Subcutaneous abdominal adipose tissue (tissue), 5 donors: Measurements from ENCODE around the gene MACROD2.

Source experiments
- H3K27ac ChIP-seq: one replicate; pipeline ENCODE4 v1.7.0; 2013; ENCODE audit warnings: low read depth, mild to moderate bottlenecking, inconsistent platforms, low read length, moderate library complexity
- H3K27me3 ChIP-seq, 5 donors: one replicate each; pipeline ENCODE4 v1.7.0; 2013; ENCODE audit warnings: low read length in 5 of 5, inconsistent platforms in 1 of 5; ENCODE audit not compliant: control insufficient read depth in 5 of 5, insufficient read depth in 4 of 5
- H3K36me3 ChIP-seq, 5 donors: one replicate each; pipeline ENCODE4 v1.7.0; 2013; ENCODE audit warnings: low read length in 5 of 5; ENCODE audit not compliant: control insufficient read depth in 5 of 5, insufficient read depth in 5 of 5
- H3K4me1 ChIP-seq, 5 donors: one replicate each; pipeline ENCODE4 v1.7.0; 2013; ENCODE audit warnings: low read length in 5 of 5, mild to moderate bottlenecking in 3 of 5, moderate library complexity in 1 of 5; ENCODE audit not compliant: control insufficient read depth in 5 of 5, insufficient read depth in 5 of 5
- H3K4me3 ChIP-seq, 5 donors: one replicate each; pipeline ENCODE4 v1.7.0; 2013; ENCODE audit warnings: low read length in 5 of 5, low read depth in 1 of 5
- H3K9ac ChIP-seq, 5 donors: one replicate each; pipeline ENCODE4 v1.7.0; 2013; ENCODE audit warnings: low read length in 5 of 5, mild to moderate bottlenecking in 4 of 5, moderate library complexity in 3 of 5
- H3K9me3 ChIP-seq, 5 donors: one replicate each; pipeline ENCODE4 v1.7.0; 2013; ENCODE audit warnings: low read length in 5 of 5; ENCODE audit not compliant: control insufficient read depth in 5 of 5
- donor health status: healthy.
- donor health status: healthy.
- donor health status: healthy.
- donor health status: healthy.
- donor health status: healthy.

MACROD2 gene

DNA sequence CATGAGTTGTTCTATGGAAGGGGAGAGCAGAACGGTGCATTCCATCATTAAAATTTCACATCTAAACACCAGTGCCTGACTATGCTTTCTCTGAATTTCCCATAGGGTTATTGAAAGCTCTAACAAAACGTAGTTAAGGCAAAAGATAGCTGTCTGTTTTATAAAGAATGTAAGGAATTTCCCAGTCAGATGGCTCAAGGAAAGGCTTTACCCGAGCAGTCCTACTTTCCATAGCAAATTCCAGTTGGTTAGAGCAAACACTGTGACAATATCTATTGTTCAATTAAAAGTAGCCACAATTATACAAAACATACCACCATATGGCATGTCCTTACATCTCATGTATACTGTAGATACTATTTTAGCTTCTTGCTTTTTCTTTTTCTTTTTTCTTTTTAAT, 1401.6 kb downstream of the MACROD2 start:
- H3K9ac ChIP-seq = no peak overlapping the region
- H3K4me3 ChIP-seq = no peak overlapping the region
- H3K27me3 ChIP-seq = no peaks in the 10 kb centered on the region
- H3K4me1 ChIP-seq = no peaks in the 10 kb centered on the region
- H3K36me3 ChIP-seq = no peaks in the 10 kb centered on the region
- H3K9me3 ChIP-seq = no peaks in the 10 kb centered on the region
- no peak overlapping the region for H3K27ac ChIP-seq

GRCh38 chr20:15399781-15400180, 1404.5 kb downstream of the MACROD2 start:
- Histone ChIP-seq H3K27me3 (no peaks in the 10 kb centered on the region), H3K27ac (no peak overlapping the region), H3K9ac (no peak overlapping the region)

GRCh38 chr20:15406072-15406471, 1410.8 kb downstream of the MACROD2 start:
- Histone ChIP-seq H3K27me3 (no peaks in the 10 kb centered on the region), H3K27ac (no peak overlapping the region), H3K9me3 (peaks cover 0 to 8% (median 0%) of the 10 kb centered on the region in 5 donors), H3K36me3 (no peaks in the 10 kb centered on the region), H3K4me3 (no peak overlapping the region), H3K9ac (no peak overlapping the region), H3K4me1 (no peaks in the 10 kb centered on the region)

More at GRCh38 chr20:15399781-15400180, 1404.5 kb downstream of the MACROD2 start:
- Histone ChIP-seq H3K4me3 (no peak overlapping the region), H3K36me3 (no peaks in the 10 kb centered on the region), H3K4me1 (no peaks in the 10 kb centered on the region), H3K9me3 (peaks cover 0 to 8% (median 0%) of the 10 kb centered on the region in 5 donors)

DNA sequence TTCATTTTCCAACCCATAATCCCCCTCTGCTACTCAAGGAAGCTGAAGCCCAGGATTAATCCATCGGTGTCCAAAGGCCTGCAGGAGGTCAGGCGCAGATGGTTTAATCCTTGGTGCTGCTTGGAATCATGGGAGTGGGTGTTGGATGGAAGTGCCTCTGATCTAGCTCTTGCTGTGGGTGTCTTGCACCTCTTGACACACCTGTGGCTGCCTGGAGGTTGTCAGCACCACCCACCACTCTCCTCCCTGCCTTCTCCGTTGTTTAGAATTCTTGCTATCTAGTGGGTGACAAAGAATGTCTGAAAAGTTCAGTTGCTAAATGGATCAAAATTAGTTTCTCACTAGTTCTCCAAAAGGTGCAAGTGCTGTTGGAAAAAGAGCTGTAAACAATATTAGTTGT, 1416.5 kb downstream of the MACROD2 start:
- H3K9ac ChIP-seq = no peak overlapping the region
- no peaks in the 10 kb centered on the region for H3K9me3 ChIP-seq
- no peaks in the 10 kb centered on the region for H3K4me1 ChIP-seq
- H3K36me3 ChIP-seq = no peaks in the 10 kb centered on the region
- H3K27me3 ChIP-seq = no peaks in the 10 kb centered on the region
- no peak overlapping the region for H3K4me3 ChIP-seq
- no peak overlapping the region for H3K27ac ChIP-seq

DNA sequence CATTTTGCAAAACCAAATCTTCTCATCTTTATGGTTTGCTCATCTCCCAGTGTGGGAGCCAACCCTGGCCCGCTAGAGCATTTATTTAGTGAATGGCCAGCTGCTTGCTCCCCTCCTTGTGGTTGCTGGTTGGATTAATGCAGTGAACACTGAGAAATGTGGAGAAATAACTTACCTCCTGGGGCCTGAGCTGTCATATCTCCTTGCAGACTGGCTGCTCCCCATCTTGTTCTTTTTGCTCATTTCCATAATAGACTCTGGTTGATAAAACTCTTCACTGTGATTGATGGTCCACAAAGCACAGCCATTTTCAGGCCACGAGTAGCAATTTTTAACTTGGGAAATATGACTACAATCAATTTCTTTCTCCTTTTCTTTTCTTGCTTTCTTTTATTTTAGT, 1420.6 kb downstream of the MACROD2 start:
- H3K4me3 ChIP-seq = no peak overlapping the region
- H3K27me3 ChIP-seq = no peaks in the 10 kb centered on the region
- H3K36me3 ChIP-seq = no peaks in the 10 kb centered on the region
- no peaks in the 10 kb centered on the region for H3K9me3 ChIP-seq
- no peak overlapping the region for H3K9ac ChIP-seq
- H3K27ac ChIP-seq = no peak overlapping the region
- H3K4me1 ChIP-seq = no peaks in the 10 kb centered on the region

GRCh38 chr20:15419856-15420255, 1424.5 kb downstream of the MACROD2 start:
- no peak overlapping the region for H3K9ac ChIP-seq
- H3K27ac ChIP-seq = no peak overlapping the region
- H3K4me1 ChIP-seq = no peaks in the 10 kb centered on the region
- H3K9me3 ChIP-seq = peaks cover 0 to 4% (median 0%) of the 10 kb centered on the region in 5 donors
- H3K36me3 ChIP-seq = no peaks in the 10 kb centered on the region
- H3K4me3 ChIP-seq = no peak overlapping the region
- no peaks in the 10 kb centered on the region for H3K27me3 ChIP-seq

DNA sequence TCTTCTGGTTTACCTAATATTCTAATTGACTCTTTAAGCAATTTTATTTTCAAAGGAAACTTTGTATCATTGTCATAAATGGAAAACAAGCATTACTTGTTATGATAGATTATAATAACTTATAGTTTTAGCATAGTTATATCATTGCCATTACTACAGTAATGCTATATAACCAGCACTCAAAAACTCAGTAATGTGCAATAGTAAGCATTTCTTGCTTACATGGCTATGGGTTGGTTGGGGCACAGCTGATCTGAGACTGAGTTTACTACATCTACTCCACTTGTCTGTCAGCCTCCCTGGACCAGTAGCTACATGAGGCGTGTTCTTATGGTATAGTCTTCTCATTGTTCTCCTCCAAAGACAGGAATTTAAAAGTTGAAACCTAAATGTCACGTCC, 1427.7 kb downstream of the MACROD2 start:
- Histone ChIP-seq H3K9ac (no peak overlapping the region), H3K4me1 (no peaks in the 10 kb centered on the region), H3K36me3 (no peaks in the 10 kb centered on the region), H3K4me3 (no peak overlapping the region), H3K9me3 (peaks cover 0 to 4% (median 0%) of the 10 kb centered on the region in 5 donors), H3K27me3 (no peaks in the 10 kb centered on the region), H3K27ac (no peak overlapping the region)

GRCh38 chr20:15439551-15439950, 1444.2 kb downstream of the MACROD2 start:
- peaks cover 0 to 11% (median 9%) of the 10 kb centered on the region in 5 donors for H3K4me1 ChIP-seq
- H3K4me3 ChIP-seq = no peak overlapping the region
- H3K27ac ChIP-seq = no peak overlapping the region
- H3K9me3 ChIP-seq = no peaks in the 10 kb centered on the region
- no peak overlapping the region for H3K9ac ChIP-seq
- H3K36me3 ChIP-seq = no peaks in the 10 kb centered on the region
- no peaks in the 10 kb centered on the region for H3K27me3 ChIP-seq

DNA sequence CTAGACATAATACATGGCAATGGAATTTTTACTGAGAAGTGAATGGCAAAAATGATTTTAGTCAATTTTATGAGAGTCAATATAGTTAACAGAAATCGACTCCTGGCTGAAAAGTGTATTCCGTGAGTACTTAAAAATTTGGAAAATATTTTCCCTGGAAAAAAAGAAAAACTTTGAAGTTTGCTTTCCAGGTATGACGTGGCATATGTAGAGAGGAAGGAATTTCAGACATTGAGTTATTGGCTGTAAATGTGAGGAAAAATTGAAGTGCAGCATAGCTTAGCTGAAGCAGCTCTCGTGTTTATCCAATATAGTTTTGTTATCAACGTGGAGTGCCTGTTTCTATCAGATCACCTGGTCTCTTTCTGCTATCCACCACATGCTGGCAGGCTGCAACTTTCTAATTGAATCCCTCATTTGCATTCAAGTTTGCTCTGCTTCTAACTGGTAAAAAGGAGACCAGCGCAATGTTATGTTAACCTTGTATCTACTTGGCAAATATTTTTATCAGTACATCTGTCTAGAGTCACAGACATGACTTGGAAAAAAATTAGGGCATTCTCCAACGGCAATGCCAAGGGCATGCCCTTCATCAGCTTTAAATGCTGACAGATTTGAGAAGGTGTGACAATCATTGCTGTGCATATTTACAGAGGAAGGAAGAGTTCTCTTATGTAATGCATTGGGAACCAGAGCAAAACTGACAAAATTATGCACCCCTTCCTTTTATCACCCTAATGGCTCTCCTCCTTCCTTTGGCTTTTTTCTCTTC, 1444.9 kb downstream of the MACROD2 start:
- H3K27ac ChIP-seq = no peak overlapping the region
- no peaks in the 10 kb centered on the region for H3K27me3 ChIP-seq
- H3K4me3 ChIP-seq = no peak overlapping the region
- no peak overlapping the region for H3K9ac ChIP-seq
- H3K9me3 ChIP-seq = no peaks in the 10 kb centered on the region
- H3K36me3 ChIP-seq = no peaks in the 10 kb centered on the region
- H3K4me1 ChIP-seq = peaks cover 0 to 13% (median 9%) of the 10 kb centered on the region in 5 donors

DNA sequence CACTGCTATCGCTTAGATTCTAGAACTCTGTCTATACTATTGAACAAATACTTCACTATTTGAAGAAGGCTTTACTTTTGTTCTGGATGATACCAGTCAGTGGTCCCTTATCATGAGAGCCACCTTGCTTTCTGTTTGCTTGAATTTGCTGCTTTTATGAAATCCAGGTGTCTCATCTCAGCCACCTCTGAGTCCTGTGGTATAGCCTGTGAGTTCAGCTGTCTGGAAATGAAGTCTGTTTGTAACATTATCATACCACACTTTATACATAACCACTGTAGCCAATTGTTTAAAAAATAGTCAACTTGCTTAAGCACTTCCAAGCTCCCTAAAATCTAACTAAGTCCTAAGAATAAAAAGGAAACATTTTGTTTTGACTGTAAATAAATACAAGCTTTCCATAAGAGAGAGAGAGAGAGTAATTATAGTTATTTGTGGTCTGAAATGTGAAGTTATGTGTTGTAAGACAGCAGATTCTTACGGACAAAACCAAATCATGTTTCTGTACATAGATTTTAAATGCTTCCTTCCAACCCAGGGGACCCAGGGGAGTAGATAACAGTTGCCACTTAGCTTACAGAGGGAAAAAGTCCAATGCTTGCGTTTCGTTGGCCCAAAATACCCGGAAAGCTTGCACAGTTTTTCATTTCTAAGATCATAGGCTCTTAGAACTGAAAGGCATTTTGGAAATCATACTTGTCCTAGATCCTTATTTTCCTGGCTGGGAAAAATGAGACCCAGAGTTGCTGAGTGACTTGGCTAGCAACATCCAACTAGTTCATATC, 1449.9 kb downstream of the MACROD2 start:
- Histone ChIP-seq H3K4me1 (peaks cover 0 to 21% (median 15%) of the 10 kb centered on the region in 5 donors), H3K36me3 (no peaks in the 10 kb centered on the region), H3K4me3 (no peak overlapping the region), H3K9me3 (no peaks in the 10 kb centered on the region), H3K27ac (no peak overlapping the region), H3K27me3 (no peaks in the 10 kb centered on the region), H3K9ac (no peak overlapping the region)
